GM12891 (cell line): ENCODE data around the gene NCMAP.

Experiments used
- POLR2A ChIP-seq: IDR thresholded peaks from 2 replicates; pipeline ENCODE4 v1.6.1; 2011; ENCODE audit warnings: low read depth, low read length, control low read depth
- POLR2AphosphoS5 ChIP-seq: IDR thresholded peaks from 2 replicates; pipeline ENCODE4 v1.6.1; 2011; ENCODE audit warnings: low read depth, low read length, control low read depth
- SPI1 ChIP-seq: IDR thresholded peaks from 2 replicates; pipeline ENCODE4 v1.6.1; 2011; ENCODE audit warnings: low read depth, low read length, control low read depth

GRCh38 chr1:24620678-24621077, 64.8 kb downstream of the NCMAP start:
- TF ChIP-seq POLR2A (no peak), POLR2AphosphoS5 (no peak), SPI1 (no peak)
